K562 (cell line): ENCODE results near the gene VPS4B. TPM values are rescaled to one million over a fixed set of nuclear protein-coding genes. Genes with fewer than 3 reads are reported as not detected.

Experiments used
- ATAC-seq: fragments of 200-7000 bp; cut with Tn5 transposase; 3 replicates; pipeline ENCODE4 v1.9.1; 2020; ENCODE audit warnings: moderate library complexity
- BruUV-seq: library from RNA; stranded (reverse); fragments of 400-500 nt; replicated peaks from 2 replicates; lab custom pipeline; 2021; lab: Mats Ljungman, UMichigan
- CTCF ChIA-PET: fragments of 300-600 bp; formaldehyde crosslinking; extraction: SDS; loops from one replicate; lab custom pipeline; 2021; ENCODE audit warnings: low intra/inter-chr PET ratio; lab: Yijun Ruan, JAX
- POLR2A ChIA-PET: fragments of 300-600, 350-650 bp; sonication (Branson Sonifier 250); formaldehyde crosslinking; extraction: SDS; loops from one replicate; lab custom pipeline; 2021; ENCODE audit warnings: antibody characterized with exemption, inconsistent platforms; lab: Yijun Ruan, JAX
- DNase-seq, 4 experiments: peaks; one replicate each; pipeline versions ENCODE4 v3.0.0 to v3.0.0-alpha.2; 2011 to 2018; ENCODE audit warnings: low spot score in 3 of 4, mixed read lengths in 3 of 4; ENCODE audit errors: extremely low read depth in 1 of 4
- FAIRE-seq: peaks from 2 replicates; lab custom pipeline; 2011; peaks lifted over from hg19 to GRCh38; lab: Jason Lieb, UNC
- H2AFZ ChIP-seq: 2 replicates; pipeline ENCODE4 v1.6.0; 2011; ENCODE audit warnings: low read depth, low read length, control low read depth, inconsistent platforms
- H3K27ac ChIP-seq: fragments of 200-600 bp; 3 replicates; pipeline ENCODE4 v1.8.0; 2011; ENCODE audit warnings: low read depth, mild to moderate bottlenecking, control low read depth, inconsistent platforms, low read length, moderate library complexity, mixed read lengths; ENCODE audit errors: extremely low read depth
- H3K27me3 ChIP-seq, 2 experiments: fragments of 300-600 bp in 1 of 2; 2 replicates in 1 of 2; 3 replicates in 1 of 2; pipeline versions ENCODE4 v1.6.0 to v1.8.0; 2011; ENCODE audit warnings: inconsistent platforms in 2 of 2, low read length in 2 of 2, mild to moderate bottlenecking in 1 of 2, mixed read lengths in 1 of 2, moderate library complexity in 1 of 2; ENCODE audit not compliant: control insufficient read depth in 2 of 2, insufficient read depth in 2 of 2
- H3K36me3 ChIP-seq: fragments of 300-600 bp; 3 replicates; pipeline ENCODE4 v1.8.0; 2011; ENCODE audit warnings: mild to moderate bottlenecking, low read length, inconsistent platforms; ENCODE audit not compliant: control insufficient read depth, insufficient read depth
- H3K4me1 ChIP-seq, 2 experiments: fragments of 200-600 bp in 1 of 2; replicated peaks in 1 of 2; 2 replicates in 1 of 2; 3 replicates in 1 of 2; pipeline versions ENCODE4 v1.5.1 to v1.8.0; 2011; ENCODE audit warnings: inconsistent platforms in 2 of 2, low read length in 2 of 2, mild to moderate bottlenecking in 1 of 2, mixed read lengths in 1 of 2, moderate library complexity in 1 of 2; ENCODE audit not compliant: control insufficient read depth in 2 of 2, insufficient read depth in 2 of 2
- H3K4me2 ChIP-seq: 2 replicates; pipeline ENCODE4 v1.6.1; 2011; ENCODE audit warnings: low read length, control low read depth, inconsistent platforms, mixed read lengths; ENCODE audit not compliant: insufficient read depth
- H3K4me3 ChIP-seq: fragments of 200-600 bp; sonication (generic), shearing (Covaris generic); 2 replicates; pipeline ENCODE4 v1.5.1; 2016; ENCODE audit warnings: control low read depth, inconsistent platforms
- H3K79me2 ChIP-seq: fragments of 200-600 bp; 3 replicates; pipeline ENCODE4 v1.8.0; 2011; ENCODE audit warnings: low read length, inconsistent platforms; ENCODE audit not compliant: control insufficient read depth, insufficient read depth
- H3K9ac ChIP-seq, 2 experiments: 2 replicates each; pipeline versions ENCODE4 v1.6.0 to v1.6.1; 2011; ENCODE audit warnings: low read depth in 2 of 2, low read length in 2 of 2, control low read depth in 1 of 2, inconsistent platforms in 1 of 2, mild to moderate bottlenecking in 1 of 2, mixed read lengths in 1 of 2; ENCODE audit not compliant: insufficient read depth in 1 of 2
- H3K9me1 ChIP-seq: one replicate; pipeline ENCODE4 v1.6.0; 2011; ENCODE audit warnings: inconsistent platforms, mild to moderate bottlenecking, low read length, moderate library complexity; ENCODE audit not compliant: control insufficient read depth, insufficient read depth
- H3K9me3 ChIP-seq: replicated peaks from 2 replicates; pipeline ENCODE4 v1.5.1; 2011; ENCODE audit warnings: low read depth, low read length, inconsistent platforms; ENCODE audit not compliant: control insufficient read depth, insufficient read depth
- H4K20me1 ChIP-seq: replicated peaks from 2 replicates; pipeline ENCODE4 v1.6.1; 2011; ENCODE audit warnings: low read length, inconsistent platforms, mixed read lengths; ENCODE audit not compliant: control insufficient read depth, insufficient read depth
- HDAC8 ChIP-seq: fragments of 450-650 bp; IDR thresholded peaks from 2 replicates; pipeline ENCODE4 v1.6.1; 2016; ENCODE audit warnings: mild to moderate bottlenecking, missing genetic modification characterization, moderate library complexity, missing compliant biosample characterization
- ZNF274 ChIP-seq: IDR thresholded peaks from 2 replicates; pipeline ENCODE4 v1.6.1; 2011; ENCODE audit warnings: low read depth, mild to moderate bottlenecking, low read length, moderate library complexity, borderline replicate concordance
- WGBS: fragments of 100-300 bp; shearing (Covaris generic); methylation state at CpG from one replicate; pipeline ENCODE4 v1.1.6; 2016; ENCODE audit warnings: low coverage, mixed read lengths; ENCODE audit not compliant: insufficient coverage; ENCODE audit errors: missing lambda C conversion rate; 5-methylcytosine and 5-hydroxymethylcytosine counted together
- in situ Hi-C: fragments of 300-500 bp; cut with MboI; formaldehyde crosslinking; loops from 4 replicates; pipeline ENCODE4 v1.15.0; 2018; ENCODE audit warnings: inconsistent platforms, mixed read lengths
- intact Hi-C: fragments of 100-400 bp; cut with micrococcal nuclease; formaldehyde crosslinking; loops from 2 replicates; pipeline ENCODE4 v1.14.2; 2022
- polyA plus RNA-seq, 8 experiments: library from polyadenylated mRNA; depleted of rRNA in 4 of 8; stranded (reverse) in 5 of 8; unstranded in 3 of 8; fragments of >200 nt; fragmentation: Nextera tagmentation in 2 of 8; fragmentation: Illumina TruSeq in 1 of 8; extraction: Ambion mirVana in 2 of 8; extraction: Trizol in 1 of 8; gene quantifications; 2 replicates each; pipeline versions ENCODE4 v1.2.1 to v1.2.3, GENCODE V29; 2011 to 2014; ENCODE audit warnings: inconsistent platforms in 1 of 8, missing spikeins in 1 of 8
- total RNA-seq, 7 experiments: library from RNA; depleted of rRNA in 6 of 7; stranded (reverse); fragments of >200 nt in 6 of 7; fragmentation: Illumina TruSeq in 2 of 7; extraction: Trizol in 2 of 7; gene quantifications; 2 replicates each; pipeline versions ENCODE4 v1.2.1 to v1.2.3, GENCODE V29; 2011 to 2021; ENCODE audit warnings: low replicate concordance in 1 of 7
- TF ChIP-seq, protein P1 (sequence below): fragments of 450-650 bp; formaldehyde crosslinking; conservative IDR thresholded peaks from 2 replicates; pipeline ENCODE4 v1.4.0; 2022; ENCODE audit warnings: mild to moderate bottlenecking, missing genetic modification characterization
- TF ChIP-seq, protein P2 (sequence below): fragments of 450-650 bp; formaldehyde crosslinking; IDR thresholded peaks from 2 replicates; pipeline ENCODE4 v1.4.0; 2020; ENCODE audit warnings: mild to moderate bottlenecking, mixed read lengths

VPS4B gene
- total and polyA plus RNA-seq, 9 of the 15 experiments (the other 6 are each of a cell fraction or from before 2014, with no cell fraction given) = 7.3 to 16.4 (median 10.4) TPM

- intact Hi-C loops = no loop called here
- H2AFZ ChIP-seq = no peak overlapping the region
- H3K9ac ChIP-seq = no peak overlapping the region
- no peaks in the 10 kb centered on the region; a peak in 1 of 5 replicates for H3K4me1 ChIP-seq
- no peaks in the 10 kb centered on the region for H4K20me1 ChIP-seq
- WGBS = 22% methylated on average over 2 of the region's 2 CpGs
- no peaks in the 10 kb centered on the region for H3K36me3 ChIP-seq
- ChIA-PET POLR2A (interaction anchor here (1.7 kb wide), 1 partner anchor 10 kb away, joined by 4 read pairs; the partner anchor contains the start of gene KDSR), CTCF (no interaction called here)
- no peak overlapping the region for H3K4me2 ChIP-seq
- H3K4me3 ChIP-seq = no peak overlapping the region
- no peaks in the 10 kb centered on the region for H3K79me2 ChIP-seq
- no peaks in the 10 kb centered on the region for H3K27me3 ChIP-seq
- ATAC-seq (no peak), DNase-seq (no peak), FAIRE-seq (no peak)
- no peaks in the 10 kb centered on the region for H3K9me1 ChIP-seq
- in situ Hi-C loops = no loop called here
- no TSS peak for BruUV-seq
- TF ChIP-seq, protein P1, sequence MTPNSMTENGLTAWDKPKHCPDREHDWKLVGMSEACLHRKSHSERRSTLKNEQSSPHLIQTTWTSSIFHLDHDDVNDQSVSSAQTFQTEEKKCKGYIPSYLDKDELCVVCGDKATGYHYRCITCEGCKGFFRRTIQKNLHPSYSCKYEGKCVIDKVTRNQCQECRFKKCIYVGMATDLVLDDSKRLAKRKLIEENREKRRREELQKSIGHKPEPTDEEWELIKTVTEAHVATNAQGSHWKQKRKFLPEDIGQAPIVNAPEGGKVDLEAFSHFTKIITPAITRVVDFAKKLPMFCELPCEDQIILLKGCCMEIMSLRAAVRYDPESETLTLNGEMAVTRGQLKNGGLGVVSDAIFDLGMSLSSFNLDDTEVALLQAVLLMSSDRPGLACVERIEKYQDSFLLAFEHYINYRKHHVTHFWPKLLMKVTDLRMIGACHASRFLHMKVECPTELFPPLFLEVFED = no peak
- TF ChIP-seq, protein P2, sequence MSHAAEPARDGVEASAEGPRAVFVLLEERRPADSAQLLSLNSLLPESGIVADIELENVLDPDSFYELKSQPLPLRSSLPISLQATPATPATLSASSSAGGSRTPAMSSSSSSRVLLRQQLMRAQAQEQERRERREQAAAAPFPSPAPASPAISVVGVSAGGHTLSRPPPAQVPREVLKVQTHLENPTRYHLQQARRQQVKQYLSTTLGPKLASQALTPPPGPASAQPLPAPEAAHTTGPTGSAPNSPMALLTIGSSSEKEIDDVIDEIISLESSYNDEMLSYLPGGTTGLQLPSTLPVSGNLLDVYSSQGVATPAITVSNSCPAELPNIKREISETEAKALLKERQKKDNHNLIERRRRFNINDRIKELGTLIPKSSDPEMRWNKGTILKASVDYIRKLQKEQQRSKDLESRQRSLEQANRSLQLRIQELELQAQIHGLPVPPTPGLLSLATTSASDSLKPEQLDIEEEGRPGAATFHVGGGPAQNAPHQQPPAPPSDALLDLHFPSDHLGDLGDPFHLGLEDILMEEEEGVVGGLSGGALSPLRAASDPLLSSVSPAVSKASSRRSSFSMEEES (CRISPR knock-in tag) = peak; percentile 35
- no peak for TF ChIP-seq ZNF274
- no peak for TF ChIP-seq HDAC8
- H3K9me3 ChIP-seq = no peaks in the 10 kb centered on the region; the same call in 1 of the 2 replicates
- no peak overlapping the region for H3K27ac ChIP-seq
Observed at GRCh38 chr18:63377275-63377980, 44.8 kb downstream of the VPS4B start.
